Measurements from ENCODE around the gene RHCG. TPM values are rescaled to one million over a fixed set of nuclear protein-coding genes. Genes with fewer than 3 reads are reported as not detected.

Gene RHCG
- total RNA-seq, 4 donors from 2014 or later = 1.5 to 140 (median 8.4) TPM

DNA sequence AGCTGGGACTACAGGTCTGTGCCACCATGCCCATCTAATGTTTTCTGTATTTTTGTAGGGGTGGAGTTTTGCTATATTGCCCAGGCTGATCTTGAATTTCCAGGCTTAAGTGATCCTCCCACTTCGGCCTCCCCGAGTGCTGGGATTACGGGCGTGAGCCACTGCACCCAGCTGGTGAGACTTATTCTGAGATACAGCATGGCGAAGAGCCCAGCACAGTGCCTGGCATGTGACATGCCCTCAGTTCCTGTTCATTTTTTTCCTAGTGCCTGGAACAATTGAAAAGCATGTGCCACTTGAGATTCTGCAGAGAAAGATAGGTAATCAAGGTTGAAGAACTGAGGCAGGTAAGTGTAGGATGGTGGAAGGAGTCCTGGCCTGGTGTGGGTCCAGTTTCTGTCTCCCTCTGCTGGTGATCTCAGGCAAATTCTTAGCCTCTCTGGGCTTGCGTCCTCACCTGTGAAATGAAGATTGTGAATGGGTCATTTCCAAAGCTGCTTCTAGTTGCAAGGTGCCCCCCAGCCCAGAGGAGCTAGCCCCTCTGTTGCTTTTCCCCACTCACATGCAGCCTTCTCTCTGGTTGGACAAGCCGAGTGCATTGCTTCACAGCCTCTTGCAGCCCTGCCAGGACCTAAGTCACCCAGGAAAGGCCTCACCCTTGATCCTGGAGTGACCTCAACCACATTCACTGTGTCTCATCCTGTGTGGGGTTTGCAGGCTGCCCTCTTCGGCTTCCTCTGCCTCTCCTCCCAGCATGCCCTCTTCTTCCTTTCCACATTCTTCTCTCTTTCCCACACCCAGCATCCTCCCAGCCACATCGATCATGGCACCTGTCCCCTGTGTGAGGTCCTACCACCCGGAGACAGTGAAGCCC is 4.3 kb upstream of the RHCG start:
- Histone ChIP-seq H3K9me3 (no peaks in the 10 kb centered on the region), H3K27ac (no peak overlapping the region), H3K27me3 (peaks cover 85% of the 10 kb centered on the region), H3K4me1 (peaks cover 0 to 9% (median 6%) of the 10 kb centered on the region in 3 donors), H3K4me3 (no peak overlapping the region), H3K36me3 (no peaks in the 10 kb centered on the region)
- ATAC-seq = no peak
- TF ChIP-seq, protein P1, sequence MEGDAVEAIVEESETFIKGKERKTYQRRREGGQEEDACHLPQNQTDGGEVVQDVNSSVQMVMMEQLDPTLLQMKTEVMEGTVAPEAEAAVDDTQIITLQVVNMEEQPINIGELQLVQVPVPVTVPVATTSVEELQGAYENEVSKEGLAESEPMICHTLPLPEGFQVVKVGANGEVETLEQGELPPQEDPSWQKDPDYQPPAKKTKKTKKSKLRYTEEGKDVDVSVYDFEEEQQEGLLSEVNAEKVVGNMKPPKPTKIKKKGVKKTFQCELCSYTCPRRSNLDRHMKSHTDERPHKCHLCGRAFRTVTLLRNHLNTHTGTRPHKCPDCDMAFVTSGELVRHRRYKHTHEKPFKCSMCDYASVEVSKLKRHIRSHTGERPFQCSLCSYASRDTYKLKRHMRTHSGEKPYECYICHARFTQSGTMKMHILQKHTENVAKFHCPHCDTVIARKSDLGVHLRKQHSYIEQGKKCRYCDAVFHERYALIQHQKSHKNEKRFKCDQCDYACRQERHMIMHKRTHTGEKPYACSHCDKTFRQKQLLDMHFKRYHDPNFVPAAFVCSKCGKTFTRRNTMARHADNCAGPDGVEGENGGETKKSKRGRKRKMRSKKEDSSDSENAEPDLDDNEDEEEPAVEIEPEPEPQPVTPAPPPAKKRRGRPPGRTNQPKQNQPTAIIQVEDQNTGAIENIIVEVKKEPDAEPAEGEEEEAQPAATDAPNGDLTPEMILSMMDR (IDR thresholded peaks at IDR 0.05) = no peak
- TF ChIP-seq POLR2AphosphoS5 (IDR thresholded peaks at IDR 0.05) = no peak
- TF ChIP-seq POLR2A (IDR thresholded peaks at IDR 0.05) = no peak
- no peak for TF ChIP-seq EP300 (IDR thresholded peaks at IDR 0.05)
- 74 to 79% methylated on average over 4 to 6 of the region's 10 CpGs for whole genome bisulfite sequencing, 2 donors (ENCODE audit: low coverage in 1 of 2)

DNA sequence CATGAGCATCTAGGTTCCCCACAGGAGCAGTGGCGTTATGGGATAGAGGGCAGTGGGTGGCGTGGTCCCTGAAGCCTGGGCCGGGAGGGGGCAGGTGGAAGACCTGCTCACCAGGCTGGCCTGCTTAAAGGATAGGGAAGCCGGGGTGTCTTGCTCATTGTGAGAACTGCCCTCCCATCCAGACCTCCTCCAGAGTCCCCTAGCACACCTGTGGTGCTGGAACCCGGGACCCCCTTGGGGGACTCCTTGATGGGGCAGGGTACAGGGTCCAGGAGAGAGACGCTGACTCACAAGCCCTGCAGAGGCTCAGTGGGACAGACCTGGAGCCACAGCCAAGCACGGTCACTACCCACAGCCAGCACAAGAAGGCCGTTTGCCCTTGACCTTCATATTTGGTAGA is 2.8 kb upstream of the RHCG start:
- no peak overlapping the region for H3K27ac ChIP-seq
- peaks cover 98% of the 10 kb centered on the region for H3K27me3 ChIP-seq
- 83% methylated on average over 1 of the region's 8 CpGs; no CpG with 5 or more reads in 1 of the 2 donors for WGBS, 2 donors (ENCODE audit: low coverage in 1 of 2)
- ATAC-seq = no peak
- H3K36me3 ChIP-seq = no peaks in the 10 kb centered on the region
- H3K4me3 ChIP-seq = no peak overlapping the region
- peaks cover 0 to 9% (median 6%) of the 10 kb centered on the region in 3 donors for H3K4me1 ChIP-seq
- H3K9me3 ChIP-seq = no peaks in the 10 kb centered on the region
- TF ChIP-seq POLR2A (IDR thresholded peaks at IDR 0.05) (no peak), EP300 (IDR thresholded peaks at IDR 0.05) (no peak), POLR2AphosphoS5 (IDR thresholded peaks at IDR 0.05) (no peak)
- TF ChIP-seq, protein P1 (IDR thresholded peaks at IDR 0.05) = no peak

DNA sequence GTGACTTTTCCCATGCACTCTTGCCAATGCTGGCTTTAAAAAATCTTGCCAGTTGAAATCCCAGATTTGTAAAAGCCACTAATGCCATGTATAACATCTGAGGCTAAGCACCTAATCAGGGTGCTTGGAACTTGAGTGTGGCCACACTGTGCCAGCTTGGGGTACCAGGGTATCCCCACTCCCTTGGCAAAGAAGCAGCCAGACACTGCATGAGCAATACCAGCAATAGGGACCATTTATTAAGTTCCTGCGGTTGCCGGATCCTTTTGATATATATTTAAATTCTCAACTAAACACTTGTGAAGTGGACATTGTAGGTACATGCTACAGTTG is 2.2 kb upstream of the RHCG start:
- ATAC-seq = no peak
- no peak for TF ChIP-seq POLR2AphosphoS5 (IDR thresholded peaks at IDR 0.05)
- TF ChIP-seq POLR2A (IDR thresholded peaks at IDR 0.05) = no peak
- no peak for TF ChIP-seq EP300 (IDR thresholded peaks at IDR 0.05)
- TF ChIP-seq, protein P1 (IDR thresholded peaks at IDR 0.05) = no peak
- no peaks in the 10 kb centered on the region for H3K36me3 ChIP-seq
- no peaks in the 10 kb centered on the region for H3K9me3 ChIP-seq
- H3K27me3 ChIP-seq = peaks cover 98% of the 10 kb centered on the region
- H3K4me3 ChIP-seq = no peak overlapping the region
- 67 to 75% methylated on average over 2 of the region's 2 CpGs for WGBS, 2 donors (ENCODE audit: low coverage in 1 of 2)
- H3K4me1 ChIP-seq = peaks cover 0 to 9% (median 6%) of the 10 kb centered on the region in 3 donors
- no peak overlapping the region for H3K27ac ChIP-seq

DNA sequence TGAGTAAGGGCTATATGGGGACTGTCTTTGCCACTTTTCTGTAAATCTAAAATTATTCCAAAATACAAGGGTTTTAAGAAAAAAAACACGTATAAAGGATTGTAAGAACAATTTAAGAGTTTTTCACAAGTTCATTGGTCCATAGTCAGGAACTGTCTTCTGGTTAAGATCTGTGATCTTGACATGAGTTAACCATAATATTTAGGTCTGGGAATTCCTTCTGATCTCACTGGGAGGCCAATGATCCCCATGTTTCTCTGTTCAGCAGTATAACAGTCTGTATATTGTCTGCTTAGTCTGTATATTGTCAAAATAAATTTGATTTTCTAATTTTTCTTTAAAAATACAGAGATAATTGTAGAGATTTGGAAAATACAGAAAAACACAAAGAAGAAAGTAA is 848 bp upstream of the RHCG start:
- Histone ChIP-seq H3K4me1 (peaks cover 0 to 9% (median 6%) of the 10 kb centered on the region in 3 donors), H3K9me3 (no peaks in the 10 kb centered on the region), H3K27ac (no peak overlapping the region), H3K36me3 (no peaks in the 10 kb centered on the region), H3K27me3 (peaks cover 100% of the 10 kb centered on the region), H3K4me3 (no peak overlapping the region)
- TF ChIP-seq, protein P1 (IDR thresholded peaks at IDR 0.05) = no peak
- TF ChIP-seq POLR2A (IDR thresholded peaks at IDR 0.05) (no peak), EP300 (IDR thresholded peaks at IDR 0.05) (no peak), POLR2AphosphoS5 (IDR thresholded peaks at IDR 0.05) (no peak)
- 14 to 17% methylated on average over 1 of the region's 1 CpG for WGBS, 2 donors (ENCODE audit: low coverage in 1 of 2)
- ATAC-seq = no peak

DNA sequence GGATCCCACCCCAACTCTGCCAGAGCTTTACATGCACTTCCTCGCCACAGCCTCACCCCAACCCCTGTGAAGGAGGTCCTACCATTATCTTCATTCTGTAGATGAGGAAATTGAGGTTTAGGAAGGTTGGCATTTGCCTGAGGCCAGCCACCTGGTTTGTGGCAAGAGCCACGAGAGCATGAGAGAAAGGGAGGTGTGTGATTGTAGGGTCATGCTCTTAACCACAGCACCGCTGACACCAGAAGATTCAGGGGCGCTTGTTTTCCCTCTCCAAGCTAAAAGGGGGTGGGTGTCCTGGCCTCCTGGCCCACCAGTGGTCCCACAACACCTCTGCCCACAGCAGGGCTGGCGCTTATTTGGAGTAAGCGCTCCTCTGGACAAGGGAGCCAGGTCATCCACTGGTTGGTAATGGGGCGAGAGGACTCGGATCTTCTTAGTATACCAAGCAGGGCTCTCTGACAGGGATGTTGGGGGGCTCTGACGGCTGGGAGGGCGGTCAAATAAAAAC is 691 bp downstream of the RHCG start:
- ATAC-seq = no peak
- WGBS, 2 donors (ENCODE audit: low coverage in 1 of 2) = 100% methylated on average over 1 of the region's 10 CpGs; no CpG with 5 or more reads in 1 of the 2 donors
- H3K4me3 ChIP-seq = no peak overlapping the region
- no peaks in the 10 kb centered on the region for H3K36me3 ChIP-seq
- TF ChIP-seq, protein P1 (IDR thresholded peaks at IDR 0.05) = no peak
- TF ChIP-seq EP300 (IDR thresholded peaks at IDR 0.05) (no peak), POLR2AphosphoS5 (IDR thresholded peaks at IDR 0.05) (no peak), POLR2A (IDR thresholded peaks at IDR 0.05) (no peak)
- H3K9me3 ChIP-seq = no peaks in the 10 kb centered on the region
- H3K27ac ChIP-seq = no peak overlapping the region
- peaks cover 100% of the 10 kb centered on the region for H3K27me3 ChIP-seq
- peaks cover 0 to 9% (median 6%) of the 10 kb centered on the region in 3 donors for H3K4me1 ChIP-seq
